K562 (cell line): ENCODE measurements around the gene GRIK1. TPM values are rescaled to one million over a fixed set of nuclear protein-coding genes. Genes with fewer than 3 reads are reported as not detected.
A peak's percentile ranks its signal among the peaks of the same experiment; 100 is the strongest.

Source experiments
- E4F1 ChIP-seq: fragments of 250-450 bp; sonication (Bioruptor Pico); IDR thresholded peaks from 2 replicates; pipeline ENCODE4 v1.5.0; 2021; ENCODE audit warnings: mild to moderate bottlenecking, borderline replicate concordance
- ERF ChIP-seq: fragments of 450-650 bp; formaldehyde crosslinking; IDR thresholded peaks from 2 replicates; pipeline ENCODE4 v1.4.0; 2020; ENCODE audit warnings: mild to moderate bottlenecking, mixed read lengths
- GATAD2B ChIP-seq: fragments of 450-650 bp; IDR thresholded peaks from 2 replicates; pipeline ENCODE4 v1.6.1; 2017; ENCODE audit warnings: mild to moderate bottlenecking, borderline replicate concordance
- KDM5B ChIP-seq: fragments of 200-600 bp; sonication (generic); IDR thresholded peaks from 2 replicates; pipeline ENCODE4 v1.6.1; 2012; ENCODE audit warnings: low read depth, mild to moderate bottlenecking, moderate library complexity, low read length, control low read depth, inconsistent platforms; ENCODE audit not compliant: insufficient replicate concordance
- NFIC ChIP-seq: fragments of 450-650 bp; IDR thresholded peaks from 2 replicates; pipeline ENCODE4 v1.6.1; 2017; ENCODE audit warnings: mild to moderate bottlenecking, inconsistent platforms
- NR3C1 ChIP-seq: sonication (generic); formaldehyde crosslinking; IDR thresholded peaks from 2 replicates; pipeline ENCODE4 v1.8.1; 2022; ENCODE audit warnings: missing genetic modification reagents
- PHB ChIP-seq: fragments of 250-450 bp; sonication (Bioruptor Pico); IDR thresholded peaks from 2 replicates; pipeline ENCODE4 v1.5.0; 2021
- PRDM10 ChIP-seq: fragments of 450-650 bp; IDR thresholded peaks from 2 replicates; pipeline ENCODE4 v1.6.1; 2018; ENCODE audit not compliant: partially characterized antibody
- PTRF ChIP-seq: fragments of 450-650 bp; IDR thresholded peaks from 2 replicates; pipeline ENCODE4 v1.6.1; 2016; ENCODE audit warnings: mild to moderate bottlenecking, missing genetic modification characterization, missing compliant biosample characterization
- SMAD2 ChIP-seq: fragments of 150-350 bp; IDR thresholded peaks from 2 replicates; pipeline ENCODE4 v1.6.1; 2014; ENCODE audit warnings: low read depth, mild to moderate bottlenecking, low read length
- SMAD3 ChIP-seq: fragments of 450-650 bp; formaldehyde crosslinking; conservative IDR thresholded peaks from 2 replicates; pipeline ENCODE4 v1.4.0; 2020; ENCODE audit warnings: mild to moderate bottlenecking
- YBX1 ChIP-seq: fragments of 450-650 bp; IDR thresholded peaks from 2 replicates; pipeline ENCODE4 v1.7.1; 2016; ENCODE audit warnings: mild to moderate bottlenecking
- ZC3H8 ChIP-seq: fragments of 450-650 bp; IDR thresholded peaks from 2 replicates; pipeline ENCODE4 v1.6.1; 2017
- ZHX1 ChIP-seq: fragments of 150-350 bp; conservative IDR thresholded peaks from 2 replicates; pipeline ENCODE4 v1.6.1; 2014; ENCODE audit warnings: low read length
- ZNF165 ChIP-seq: fragments of 250-450 bp; sonication (Bioruptor Pico); IDR thresholded peaks from 2 replicates; pipeline ENCODE4 v1.4.0; 2020; ENCODE audit warnings: borderline replicate concordance
- ZNF174 ChIP-seq: fragments of 250-450 bp; sonication (Bioruptor Pico); IDR thresholded peaks from 2 replicates; pipeline ENCODE4 v1.4.0; 2020; ENCODE audit warnings: mild to moderate bottlenecking
- ZNF23 ChIP-seq: fragments of 250-450 bp; sonication (Bioruptor Pico); IDR thresholded peaks from 2 replicates; pipeline ENCODE4 v1.4.0; 2020; ENCODE audit warnings: mild to moderate bottlenecking
- ZNF311 ChIP-seq: fragments of 250-450 bp; sonication (Bioruptor Pico); IDR thresholded peaks from 2 replicates; pipeline ENCODE4 v1.4.0; 2020; ENCODE audit warnings: mild to moderate bottlenecking, moderate library complexity
- ZNF408 ChIP-seq: fragments of 250-450 bp; sonication (Bioruptor Pico); IDR thresholded peaks from 2 replicates; pipeline ENCODE4 v1.4.0; 2020; ENCODE audit warnings: low read depth, mild to moderate bottlenecking, moderate library complexity
- ZNF655 ChIP-seq: fragments of 250-450 bp; sonication (Bioruptor Pico); IDR thresholded peaks from 2 replicates; pipeline ENCODE4 v1.5.0; 2021
- polyA plus RNA-seq, 8 experiments: library from polyadenylated mRNA; depleted of rRNA in 4 of 8; stranded (reverse) in 5 of 8; unstranded in 3 of 8; fragments of >200 nt; fragmentation: Nextera tagmentation in 2 of 8; fragmentation: Illumina TruSeq in 1 of 8; extraction: Ambion mirVana in 2 of 8; extraction: Trizol in 1 of 8; gene quantifications; 2 replicates each; pipeline versions ENCODE4 v1.2.1 to v1.2.3, GENCODE V29; 2011 to 2014; ENCODE audit warnings: inconsistent platforms in 1 of 8, missing spikeins in 1 of 8
- total RNA-seq, 7 experiments: library from RNA; depleted of rRNA in 6 of 7; stranded (reverse); fragments of >200 nt in 6 of 7; fragmentation: Illumina TruSeq in 2 of 7; extraction: Trizol in 2 of 7; gene quantifications; 2 replicates each; pipeline versions ENCODE4 v1.2.1 to v1.2.3, GENCODE V29; 2011 to 2021; ENCODE audit warnings: low replicate concordance in 1 of 7

GRIK1 gene
- total and polyA plus RNA-seq, 9 of the 15 experiments (the other 6 are each of a cell fraction or from before 2014, with no cell fraction given), result 0.17 to 2.8 (median 0.53) TPM

GRCh38 chr21:29648710-29649240, 291.0 kb downstream of the GRIK1 start (continued):
- TF ChIP-seq SMAD3 (CRISPR knock-in tag), result peak; percentile 76; the same call in 1 of the 2 replicates
- peak; percentile 54; the same call in 1 of the 2 replicates for TF ChIP-seq PTRF (tag)
- peak; percentile 45 for TF ChIP-seq KDM5B
- TF ChIP-seq E4F1 (CRISPR knock-in tag), result no peak
- no peak for TF ChIP-seq SMAD2
- TF ChIP-seq PRDM10, result no peak
- no peak for TF ChIP-seq ZHX1
- TF ChIP-seq ZNF23 (CRISPR knock-in tag), result no peak
- TF ChIP-seq GATAD2B, result no peak
- 0 out of 2 replicates have a peak, but pooled peaks have one; percentile 36 for TF ChIP-seq ZNF165
- no peak for TF ChIP-seq ERF (CRISPR knock-in tag)
- no peak for TF ChIP-seq ZC3H8
- TF ChIP-seq NR3C1 (CRISPR knock-in tag), result no peak
- TF ChIP-seq ZNF311 (CRISPR knock-in tag), result peak; percentile 76; the same call in 1 of the 2 replicates
- TF ChIP-seq ZNF174, result no peak
- no peak for TF ChIP-seq ZNF655 (CRISPR knock-in tag)
- no peak for TF ChIP-seq NFIC
- no peak for TF ChIP-seq ZNF408 (CRISPR knock-in tag)
- TF ChIP-seq YBX1, result no peak
- no peak for TF ChIP-seq PHB (CRISPR knock-in tag)
